Measurements from ENCODE around the gene BPIFB4. TPM values are rescaled to one million over a fixed set of nuclear protein-coding genes. Genes with fewer than 3 reads are reported as not detected.
"Not testable (repeated sequence)": the region's sequence is repeated elsewhere in the genome, so short reads cannot be mapped to it uniquely, and the experiment has no call there.

BPIFB4 gene
- total RNA-seq, 1 experiment from 2014 or later, result not detected

DNA sequence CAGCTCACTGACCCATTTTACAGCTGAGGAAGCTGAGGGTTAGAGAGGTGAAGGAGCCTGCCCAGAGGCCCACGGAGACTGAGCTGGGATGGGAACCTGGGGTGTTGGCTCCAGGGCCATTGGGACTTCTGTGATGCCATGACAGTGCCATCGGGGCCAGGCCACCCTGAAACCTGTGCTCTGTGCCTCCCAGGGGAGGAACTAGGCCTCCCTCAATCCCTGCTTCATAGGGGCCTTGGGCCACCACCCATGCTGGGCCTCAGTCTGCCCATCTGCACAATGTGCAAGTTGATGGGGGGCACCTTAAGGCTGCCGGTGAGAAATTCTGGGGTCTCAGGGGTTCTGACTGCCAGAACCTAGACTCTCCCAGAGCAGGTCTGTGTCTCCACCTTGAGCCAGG lies 24.9 kb downstream of the BPIFB4 start:
- ChIA-PET CTCF (no interaction called here), POLR2A (ENCODE audit: low non-redundant PET) (no interaction called here)
- no peaks in the 10 kb centered on the region for H3K9me3 ChIP-seq (ENCODE audit: low read depth, low read length, poor library complexity, severe bottlenecking)
- intact Hi-C loops (cut with micrococcal nuclease; ENCODE audit: unreplicated experiment), result no loop called here
- TF ChIP-seq EZH2 (IDR thresholded peaks at IDR 0.05; ENCODE audit: borderline replicate concordance, low read depth, low read length, poor library complexity, severe bottlenecking), result no peak
- TF ChIP-seq, protein P1, sequence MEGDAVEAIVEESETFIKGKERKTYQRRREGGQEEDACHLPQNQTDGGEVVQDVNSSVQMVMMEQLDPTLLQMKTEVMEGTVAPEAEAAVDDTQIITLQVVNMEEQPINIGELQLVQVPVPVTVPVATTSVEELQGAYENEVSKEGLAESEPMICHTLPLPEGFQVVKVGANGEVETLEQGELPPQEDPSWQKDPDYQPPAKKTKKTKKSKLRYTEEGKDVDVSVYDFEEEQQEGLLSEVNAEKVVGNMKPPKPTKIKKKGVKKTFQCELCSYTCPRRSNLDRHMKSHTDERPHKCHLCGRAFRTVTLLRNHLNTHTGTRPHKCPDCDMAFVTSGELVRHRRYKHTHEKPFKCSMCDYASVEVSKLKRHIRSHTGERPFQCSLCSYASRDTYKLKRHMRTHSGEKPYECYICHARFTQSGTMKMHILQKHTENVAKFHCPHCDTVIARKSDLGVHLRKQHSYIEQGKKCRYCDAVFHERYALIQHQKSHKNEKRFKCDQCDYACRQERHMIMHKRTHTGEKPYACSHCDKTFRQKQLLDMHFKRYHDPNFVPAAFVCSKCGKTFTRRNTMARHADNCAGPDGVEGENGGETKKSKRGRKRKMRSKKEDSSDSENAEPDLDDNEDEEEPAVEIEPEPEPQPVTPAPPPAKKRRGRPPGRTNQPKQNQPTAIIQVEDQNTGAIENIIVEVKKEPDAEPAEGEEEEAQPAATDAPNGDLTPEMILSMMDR (conservative IDR thresholded peaks at IDR 0.05; ENCODE audit: low read depth, low read length), result no peak
- H3K27me3 ChIP-seq (replicated peaks; ENCODE audit: insufficient read depth, low read depth, low read length, poor library complexity), result peaks cover 19% of the 10 kb centered on the region
- no peak for DNase-seq (ENCODE audit: low spot score)
- H3K4me3 ChIP-seq (ENCODE audit: low read depth, low read length, poor library complexity, severe bottlenecking), result no peak overlapping the region
- H3K27ac ChIP-seq (ENCODE audit: low read depth, low read length, poor library complexity, severe bottlenecking), result no peak overlapping the region
- BruUV-seq (replicated peaks), result no TSS peak
- H3K4me1 ChIP-seq (ENCODE audit: insufficient read depth, low read length, poor library complexity, severe bottlenecking), result no peaks in the 10 kb centered on the region
- no peaks in the 10 kb centered on the region for H3K36me3 ChIP-seq (ENCODE audit: insufficient read depth, low read length, poor library complexity, severe bottlenecking)

DNA sequence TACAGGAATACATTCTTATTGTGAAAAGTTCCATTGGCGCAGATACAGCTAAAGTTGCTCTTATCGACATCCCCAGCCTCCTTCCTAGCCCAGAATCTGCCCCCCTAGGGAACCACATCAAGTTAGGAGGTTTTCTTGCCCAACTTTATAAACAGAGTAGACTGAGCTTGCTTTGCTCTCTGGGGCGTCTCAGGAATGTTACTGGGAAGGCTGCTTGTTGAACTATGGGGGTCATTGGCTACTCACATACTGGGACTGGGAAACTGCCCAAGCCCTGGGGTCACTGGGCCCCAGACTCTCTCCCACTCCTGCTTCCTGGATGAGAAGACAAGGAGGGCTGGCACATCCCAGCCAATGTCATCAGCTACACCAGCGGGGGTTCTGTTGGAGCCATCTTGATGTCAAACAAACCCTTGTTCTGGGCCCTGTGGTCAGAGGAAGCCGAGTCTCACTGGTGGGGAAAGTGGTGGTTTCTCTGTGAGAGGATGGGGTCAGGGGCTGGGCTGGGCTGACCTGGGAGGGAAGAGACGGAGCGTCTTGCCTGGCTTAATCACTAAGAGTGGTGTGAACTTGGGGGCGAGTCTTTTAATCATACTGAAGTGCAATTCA lies 26.0 kb downstream of the BPIFB4 start:
- H3K27me3 ChIP-seq (replicated peaks; ENCODE audit: insufficient read depth, low read depth, low read length, poor library complexity), result peaks cover 19% of the 10 kb centered on the region
- H3K4me3 ChIP-seq (ENCODE audit: low read depth, low read length, poor library complexity, severe bottlenecking), result no peak overlapping the region
- DNase-seq (ENCODE audit: low spot score), result no peak
- ChIA-PET CTCF (no interaction called here), POLR2A (ENCODE audit: low non-redundant PET) (no interaction called here)
- no TSS peak for BruUV-seq (replicated peaks)
- no peaks in the 10 kb centered on the region for H3K36me3 ChIP-seq (ENCODE audit: insufficient read depth, low read length, poor library complexity, severe bottlenecking)
- no peak overlapping the region for H3K27ac ChIP-seq (ENCODE audit: low read depth, low read length, poor library complexity, severe bottlenecking)
- H3K4me1 ChIP-seq (ENCODE audit: insufficient read depth, low read length, poor library complexity, severe bottlenecking), result no peaks in the 10 kb centered on the region
- TF ChIP-seq, protein P1 (conservative IDR thresholded peaks at IDR 0.05; ENCODE audit: low read depth, low read length), result no peak
- no peak for TF ChIP-seq EZH2 (IDR thresholded peaks at IDR 0.05; ENCODE audit: borderline replicate concordance, low read depth, low read length, poor library complexity, severe bottlenecking)
- intact Hi-C loops (cut with micrococcal nuclease; ENCODE audit: unreplicated experiment), result no loop called here
- H3K9me3 ChIP-seq (ENCODE audit: low read depth, low read length, poor library complexity, severe bottlenecking), result no peaks in the 10 kb centered on the region

DNA sequence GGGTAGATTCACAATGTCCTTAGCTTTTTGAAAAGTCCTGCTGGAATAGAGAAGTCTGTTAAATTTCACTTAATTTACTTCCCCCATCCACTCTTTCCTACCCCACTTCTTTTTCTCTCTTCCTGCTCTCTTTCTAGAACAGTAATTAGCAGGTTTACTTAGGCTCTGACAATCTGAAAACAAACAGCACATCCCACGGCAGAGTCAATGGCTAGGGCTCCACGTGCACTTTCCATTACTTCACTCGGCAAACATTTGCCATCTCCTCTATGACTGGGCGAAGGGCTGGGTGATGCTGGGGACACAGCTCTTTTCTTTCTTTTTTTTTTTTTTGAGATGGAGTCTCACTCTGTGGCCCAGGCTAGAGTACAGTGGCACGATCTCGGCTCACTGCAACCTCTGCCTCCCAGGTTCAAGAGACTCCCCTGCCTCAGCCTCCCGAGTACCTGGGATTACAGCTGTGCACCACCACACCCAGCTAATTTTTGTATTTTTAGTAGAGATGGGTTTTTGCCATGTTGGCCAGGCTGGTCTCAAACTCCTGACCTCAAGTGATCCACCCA lies 26.7 kb downstream of the BPIFB4 start:
- H3K4me1 ChIP-seq (ENCODE audit: insufficient read depth, low read length, poor library complexity, severe bottlenecking); intact Hi-C loops (cut with micrococcal nuclease; ENCODE audit: unreplicated experiment); BruUV-seq (replicated peaks); H3K27ac ChIP-seq (ENCODE audit: low read depth, low read length, poor library complexity, severe bottlenecking); H3K9me3 ChIP-seq (ENCODE audit: low read depth, low read length, poor library complexity, severe bottlenecking); CTCF ChIA-PET; H3K4me3 ChIP-seq (ENCODE audit: low read depth, low read length, poor library complexity, severe bottlenecking); H3K36me3 ChIP-seq (ENCODE audit: insufficient read depth, low read length, poor library complexity, severe bottlenecking); DNase-seq (ENCODE audit: low spot score): not testable (repeated sequence)
- POLR2A ChIA-PET (ENCODE audit: low non-redundant PET), result interaction anchor here (0.8 kb wide), 1 partner anchor 124 kb away, joined by 6 read pairs; no protein-coding TSS in a partner anchor
- peaks cover 17% of the 10 kb centered on the region for H3K27me3 ChIP-seq (replicated peaks; ENCODE audit: insufficient read depth, low read depth, low read length, poor library complexity)

- POLR2A ChIA-PET (ENCODE audit: low non-redundant PET), result no interaction called here
- BruUV-seq (replicated peaks), result no TSS peak
- CTCF ChIA-PET, result no interaction called here
Measured at GRCh38 chr20:33108661-33109060, 29.2 kb downstream of the BPIFB4 start.

More at GRCh38 chr20:33108661-33109060, 29.2 kb downstream of the BPIFB4 start:
- H3K27me3 ChIP-seq (replicated peaks; ENCODE audit: insufficient read depth, low read depth, low read length, poor library complexity), result peaks cover 16% of the 10 kb centered on the region
- no peaks in the 10 kb centered on the region for H3K36me3 ChIP-seq (ENCODE audit: insufficient read depth, low read length, poor library complexity, severe bottlenecking)
- no peaks in the 10 kb centered on the region for H3K9me3 ChIP-seq (ENCODE audit: low read depth, low read length, poor library complexity, severe bottlenecking)
- TF ChIP-seq, protein P1 (conservative IDR thresholded peaks at IDR 0.05; ENCODE audit: low read depth, low read length), result no peak
- TF ChIP-seq EZH2 (IDR thresholded peaks at IDR 0.05; ENCODE audit: borderline replicate concordance, low read depth, low read length, poor library complexity, severe bottlenecking), result no peak
- intact Hi-C loops (cut with micrococcal nuclease; ENCODE audit: unreplicated experiment), result no loop called here
- no peaks in the 10 kb centered on the region for H3K4me1 ChIP-seq (ENCODE audit: insufficient read depth, low read length, poor library complexity, severe bottlenecking)
- H3K27ac ChIP-seq (ENCODE audit: low read depth, low read length, poor library complexity, severe bottlenecking), result no peak overlapping the region
- DNase-seq (ENCODE audit: low spot score), result no peak
- no peak overlapping the region for H3K4me3 ChIP-seq (ENCODE audit: low read depth, low read length, poor library complexity, severe bottlenecking)
